Motor neuron (in vitro differentiated cells): ENCODE results near the gene EPC1. TPM values are rescaled to one million over a fixed set of nuclear protein-coding genes. Genes with fewer than 3 reads are reported as not detected.
"Not testable (repeated sequence)": the region's sequence is repeated elsewhere in the genome, so short reads cannot be mapped to it uniquely, and the experiment has no call there.

ENCODE experiments used
- ATAC-seq, 8 experiments: fragments of 200-7000 bp; cut with Tn5 transposase; replicated peaks in 6 of 8; 2 replicates each; pipeline ENCODE4 v1.8.0; 2021; ENCODE audit warnings: mild to moderate bottlenecking in 8 of 8, moderate library complexity in 8 of 8
- H3K27ac ChIP-seq, 2 donors: fragments of 250-450 bp; sonication (Bioruptor Pico); 2 replicates each; pipeline ENCODE4 v1.9.0; 2021; ENCODE audit warnings: antibody characterized with exemption in 2 of 2, mild to moderate bottlenecking in 2 of 2, moderate library complexity in 1 of 2
- H3K4me1 ChIP-seq, 2 donors: fragments of 250-450 bp; sonication (Bioruptor Pico); replicated peaks in 1 of 2; 2 replicates each; pipeline ENCODE4 v1.6.1; 2021; ENCODE audit warnings: antibody characterized with exemption in 2 of 2, mild to moderate bottlenecking in 2 of 2, moderate library complexity in 1 of 2
- H3K4me3 ChIP-seq, 5 donors: fragments of 250-450 bp; sonication (Bioruptor Pico); 2 replicates each; pipeline ENCODE4 v1.9.0; 2021; ENCODE audit warnings: antibody characterized with exemption in 5 of 5, mild to moderate bottlenecking in 5 of 5, moderate library complexity in 4 of 5
- WGBS, 10 experiments: fragments of 450-650 bp; shearing (Covaris generic); methylation state at CpG; one replicate each; pipeline ENCODE4 v1.0.0; 2022; 5-methylcytosine and 5-hydroxymethylcytosine counted together
- in situ Hi-C, 9 experiments: fragments of 400-800 bp; cut with MboI; loops; one replicate each; pipeline ENCODE4 v1.15.0; 2021; ENCODE audit warnings: low sequenced_read_pairs in 9 of 9, low pct_unique_long_range_greater_than_20kb in 2 of 9; ENCODE audit not compliant: unreplicated experiment in 9 of 9
- total RNA-seq, 8 experiments: library from RNA; unstranded; fragments of 300-600 nt; gene quantifications; 2 replicates each; pipeline versions ENCODE4 v1.2.3 to v1.2.4, GENCODE V29; 2022

EPC1 gene
- total RNA-seq, 8 experiments from 2014 or later: 16.8 to 70.9 (median 53.0) TPM

DNA sequence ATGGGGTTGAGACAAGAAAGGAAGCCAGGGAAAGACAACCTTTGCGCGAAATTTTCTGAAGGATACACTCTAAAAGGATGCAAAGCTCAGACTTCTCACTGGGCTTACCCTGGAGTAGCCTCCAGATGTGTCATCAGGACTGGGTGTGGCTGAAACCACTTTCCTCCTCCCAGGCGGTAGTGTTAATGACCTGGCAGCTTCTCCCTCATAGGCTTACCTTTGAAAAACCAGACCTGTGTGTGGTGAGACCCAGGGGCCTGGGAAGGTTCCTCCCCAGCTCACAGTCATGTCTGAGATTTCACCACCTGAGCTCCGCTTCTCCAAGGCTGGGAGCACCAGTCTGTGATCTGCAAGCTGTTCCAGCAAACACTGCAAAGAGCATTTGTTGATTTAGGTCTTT, 93.7 kb downstream of the EPC1 start:
- H3K4me3 ChIP-seq: no peak overlapping the region
- 80 to 100% (median 100%) methylated on average over 1 to 2 of the region's 4 CpGs; no CpG with 5 or more reads in 5 of the 10 experiments for WGBS, 10 experiments
- in situ Hi-C loops: no loop called here
- H3K27ac ChIP-seq: no peak overlapping the region
- H3K4me1 ChIP-seq: no peaks in the 10 kb centered on the region
- peak in 3 of 8 experiments; percentile 87 to 97 (median 94) for ATAC-seq

DNA sequence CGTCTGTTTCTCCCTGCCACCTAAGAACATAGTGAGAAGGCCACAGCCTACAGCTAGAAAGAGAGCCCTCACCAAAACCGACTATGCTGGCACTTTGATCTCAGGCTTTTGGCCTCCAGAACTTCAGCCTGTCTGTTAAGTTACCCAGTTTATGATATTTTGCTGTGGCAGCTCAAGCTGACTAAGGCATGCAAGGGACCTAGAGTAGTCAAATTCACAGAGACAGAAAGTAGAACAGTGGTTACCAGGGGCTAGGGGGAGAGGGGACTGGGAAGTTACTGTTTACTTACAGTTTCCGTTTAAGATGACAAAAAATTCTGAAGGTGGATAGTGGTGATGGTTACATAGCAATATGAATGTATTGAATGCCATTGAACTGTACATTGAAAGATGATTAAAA, 96.5 kb downstream of the EPC1 start:
- H3K4me1 ChIP-seq, H3K27ac ChIP-seq, in situ Hi-C loops, ATAC-seq, H3K4me3 ChIP-seq: not testable (repeated sequence)
- WGBS, 10 experiments: 67 to 100% (median 86%) methylated on average over 1 to 2 of the region's 3 CpGs; no CpG with 5 or more reads in 3 of the 10 experiments

DNA sequence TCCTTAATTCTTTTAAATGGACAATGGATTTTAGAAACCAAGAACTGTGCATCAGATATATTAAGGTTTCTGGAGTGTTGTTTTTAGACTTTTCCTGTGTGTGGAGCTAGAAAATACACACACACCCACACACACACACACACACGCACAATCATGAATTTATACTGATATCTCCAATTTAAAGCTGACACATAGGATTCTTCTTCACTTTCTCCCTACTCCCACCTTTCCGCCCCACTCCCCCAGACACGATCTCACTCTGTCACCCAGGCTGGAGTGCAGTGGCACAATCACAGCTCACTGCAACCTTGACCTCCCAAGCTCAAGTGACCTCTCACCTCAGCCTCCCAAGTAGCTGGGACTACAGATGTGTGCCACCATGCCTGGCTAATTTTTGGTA, 100.3 kb downstream of the EPC1 start:
- ATAC-seq: no peak

DNA sequence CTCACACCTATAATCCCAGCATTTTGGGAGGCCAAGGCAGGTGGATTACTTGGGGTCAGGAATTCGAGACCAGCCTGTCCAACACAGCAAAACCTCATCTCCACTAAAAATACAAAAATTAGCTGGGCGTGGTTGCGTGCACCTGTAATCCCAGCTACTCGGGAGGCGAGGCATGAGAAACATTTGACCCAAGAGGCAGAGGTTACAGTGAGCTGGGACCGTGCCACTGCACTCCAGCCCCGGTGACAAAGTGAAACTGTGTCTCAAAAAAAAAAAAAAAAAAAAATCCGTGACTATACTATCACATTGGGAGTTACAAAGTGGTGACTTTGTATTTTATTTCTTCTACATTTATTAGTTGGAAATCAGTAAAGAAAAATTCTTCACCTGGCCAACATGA, 101.2 kb downstream of the EPC1 start:
- 55 to 100% (median 87%) methylated on average over 3 to 8 of the region's 8 CpGs; no CpG with 5 or more reads in 3 of the 10 experiments for WGBS, 10 experiments
- H3K4me1 ChIP-seq: no peaks in the 10 kb centered on the region
- H3K4me3 ChIP-seq: no peak overlapping the region
- ATAC-seq: no peak
- in situ Hi-C loops: no loop called here
- no peak overlapping the region for H3K27ac ChIP-seq

More for the DNA sequence above, 100.3 kb downstream of the EPC1 start:
- WGBS, 10 experiments: 83 to 100% (median 95%) methylated on average over 1 to 3 of the region's 3 CpGs; no CpG with 5 or more reads in 3 of the 10 experiments
- in situ Hi-C loops: no loop called here
- Histone ChIP-seq H3K4me3 (no peak overlapping the region), H3K27ac (no peak overlapping the region), H3K4me1 (no peaks in the 10 kb centered on the region)

DNA sequence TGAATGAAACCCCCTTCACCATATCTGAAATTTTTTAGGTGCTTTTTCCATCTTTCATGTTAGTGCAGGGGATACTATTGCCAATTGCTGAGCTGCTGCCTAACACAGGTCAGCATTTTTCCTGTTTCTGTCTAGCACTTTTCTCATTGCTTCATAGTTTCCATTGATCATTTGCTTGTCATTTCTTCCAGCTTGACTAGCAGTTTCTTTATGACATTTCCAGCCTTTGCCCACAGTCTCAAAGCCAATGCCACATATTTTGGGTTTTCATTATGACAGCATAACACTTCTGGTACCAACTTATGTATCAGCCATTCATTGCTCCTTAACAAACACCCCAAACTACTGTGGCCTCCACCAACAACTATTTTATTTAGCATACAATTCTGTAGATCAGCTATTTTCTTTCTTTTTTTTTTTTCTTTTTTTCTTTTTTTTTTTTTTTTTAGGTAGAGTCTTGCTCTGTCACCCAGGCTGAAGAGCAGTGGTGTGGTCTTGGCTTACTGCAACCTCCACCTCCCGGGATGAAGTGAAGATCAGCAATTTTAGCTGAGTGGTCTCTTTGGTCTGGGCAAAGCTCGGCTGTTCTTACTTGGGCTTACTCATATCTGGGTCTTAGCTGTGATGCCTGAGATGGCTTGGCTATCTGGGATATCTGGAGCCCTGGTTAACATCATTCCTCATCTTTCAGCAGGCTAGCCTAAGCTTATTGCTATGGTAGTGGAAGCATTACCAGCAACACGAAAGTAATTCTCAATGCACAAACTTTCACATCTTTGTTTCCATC, 102.3 kb downstream of the EPC1 start:
- 34 to 100% (median 89%) methylated on average over 1 to 3 of the region's 3 CpGs for WGBS, 10 experiments
- Histone ChIP-seq H3K4me3 (no peak overlapping the region), H3K4me1 (no peaks in the 10 kb centered on the region), H3K27ac (no peak overlapping the region)
- in situ Hi-C loops: no loop called here
- no peak for ATAC-seq

DNA sequence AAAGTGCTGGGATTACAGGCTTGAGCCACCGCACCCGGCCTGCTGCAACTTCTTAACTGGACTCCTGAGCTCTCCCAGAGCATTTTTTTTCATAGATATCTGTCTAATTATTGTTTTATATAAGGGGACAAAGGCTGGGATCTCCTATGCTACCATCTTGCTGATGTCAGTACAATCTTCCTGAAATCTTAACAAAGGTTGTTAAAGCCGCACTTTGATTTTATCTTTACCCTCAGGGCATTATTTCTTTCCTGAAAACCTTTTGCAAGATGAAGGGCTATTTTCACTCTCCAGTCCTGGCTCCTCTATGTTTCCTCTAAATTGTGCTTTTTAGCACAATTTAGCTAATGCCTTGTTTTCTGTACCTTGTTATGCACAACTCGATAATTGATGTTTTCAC, 102.9 kb downstream of the EPC1 start:
- Histone ChIP-seq H3K27ac (no peak overlapping the region), H3K4me1 (no peaks in the 10 kb centered on the region), H3K4me3 (no peak overlapping the region)
- ATAC-seq: no peak
- WGBS, 10 experiments: 63 to 100% (median 92%) methylated on average over 2 to 4 of the region's 4 CpGs; no CpG with 5 or more reads in 1 of the 10 experiments
- in situ Hi-C loops: no loop called here

DNA sequence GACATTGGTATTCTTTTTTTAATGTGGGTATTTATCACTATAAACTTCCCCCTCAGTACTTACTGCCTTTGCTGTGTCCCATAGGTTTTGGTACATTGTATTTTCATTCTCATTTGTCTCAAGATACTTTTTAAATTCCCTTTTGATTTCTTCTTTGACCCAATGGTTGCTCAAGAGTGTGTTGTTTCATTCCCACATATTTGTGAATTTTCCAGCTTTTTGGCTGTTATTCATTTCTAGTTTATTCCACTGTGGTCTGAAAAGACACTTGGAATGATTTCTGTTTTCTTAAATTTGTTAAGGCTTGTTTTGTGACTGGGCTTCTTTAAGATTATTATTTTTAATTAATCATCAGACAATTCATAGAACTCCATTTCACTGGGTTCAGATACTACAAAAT, 105.0 kb downstream of the EPC1 start:
- H3K4me3 ChIP-seq: no peak overlapping the region
- H3K27ac ChIP-seq: no peak overlapping the region
- in situ Hi-C loops: no loop called here
- ATAC-seq: no peak
- no peaks in the 10 kb centered on the region for H3K4me1 ChIP-seq

DNA sequence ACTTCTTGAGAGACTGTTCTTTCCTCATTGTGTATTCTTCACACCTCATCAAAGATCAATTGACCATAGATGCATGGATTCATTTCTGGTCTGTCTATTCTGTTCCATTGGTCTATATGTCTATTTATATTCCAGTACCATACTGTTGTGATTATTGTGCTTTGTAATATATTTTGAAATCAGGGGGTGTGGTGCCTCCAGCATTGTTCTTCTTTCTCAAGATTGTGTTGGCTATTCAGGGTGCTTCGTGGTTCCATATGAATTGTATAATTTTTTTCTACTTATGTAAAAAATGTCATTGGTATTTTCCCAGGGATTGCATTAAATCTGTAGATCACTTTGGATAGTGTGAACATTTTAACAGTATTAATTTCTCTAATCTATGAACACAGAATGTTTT, 106.5 kb downstream of the EPC1 start:
- 14 to 100% (median 50%) methylated on average over 1 of the region's 1 CpG; no CpG with 5 or more reads in 3 of the 10 experiments for WGBS, 10 experiments
- no peak for ATAC-seq

DNA sequence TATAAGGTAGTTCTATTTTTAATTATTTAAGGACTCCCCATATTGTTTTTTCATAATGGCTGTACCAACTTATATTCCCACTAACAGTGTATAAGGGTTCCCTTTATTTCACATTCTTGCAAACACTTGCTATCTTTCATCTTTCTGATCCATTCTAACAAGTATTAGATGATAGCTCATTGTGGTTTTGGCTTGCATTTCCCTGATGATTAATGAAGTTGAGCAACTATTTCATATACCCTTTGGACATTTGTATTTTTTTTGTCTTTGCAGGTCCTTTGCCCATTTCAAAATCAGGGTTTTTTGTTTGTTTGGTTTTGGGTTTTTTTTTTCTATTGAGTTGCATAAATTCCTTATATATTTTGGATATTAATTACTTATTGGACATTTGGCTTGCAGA, 107.2 kb downstream of the EPC1 start:
- Histone ChIP-seq H3K27ac (no peak overlapping the region), H3K4me1 (no peaks in the 10 kb centered on the region), H3K4me3 (no peak overlapping the region)
- ATAC-seq: no peak
- in situ Hi-C loops: no loop called here

More for the DNA sequence above, 106.5 kb downstream of the EPC1 start:
- in situ Hi-C loops: no loop called here
- H3K4me3 ChIP-seq: no peak overlapping the region
- no peaks in the 10 kb centered on the region for H3K4me1 ChIP-seq
- no peak overlapping the region for H3K27ac ChIP-seq

DNA sequence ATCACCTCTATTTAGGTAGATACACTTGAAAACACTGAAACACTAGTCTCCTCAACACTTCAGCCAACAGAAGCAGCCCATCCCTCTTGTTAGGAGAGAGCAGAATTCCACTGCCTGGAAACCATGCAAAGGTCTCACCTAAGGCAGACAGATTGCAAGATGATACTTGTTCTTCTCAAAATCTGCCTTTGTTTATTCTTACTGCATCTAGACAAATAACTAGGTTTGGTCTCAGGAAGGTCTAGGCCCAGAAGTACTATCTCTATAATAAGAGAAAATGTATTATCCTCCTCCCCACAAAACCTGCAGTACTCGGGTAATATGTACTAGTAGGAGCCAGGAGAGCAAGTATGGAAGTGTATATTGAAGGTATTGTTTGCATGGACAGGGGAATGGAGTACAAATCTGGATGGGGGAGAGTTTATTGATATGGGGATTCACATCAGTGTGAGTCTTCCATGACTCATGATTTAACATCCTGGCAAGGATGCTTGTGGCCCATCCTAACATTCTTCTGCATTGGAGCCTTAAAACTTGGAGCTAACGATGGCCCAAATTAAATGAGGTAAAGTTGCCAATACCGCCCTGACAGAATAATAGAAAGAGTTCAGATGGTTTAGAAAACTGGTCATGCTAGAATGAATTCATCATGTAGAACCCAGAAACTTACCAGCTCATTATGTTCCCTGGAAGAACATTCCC, 109.2 kb downstream of the EPC1 start:
- WGBS, 10 experiments: 7 to 97% (median 75%) methylated on average over 1 to 3 of the region's 3 CpGs; no CpG with 5 or more reads in 1 of the 10 experiments
- no peak overlapping the region for H3K4me3 ChIP-seq
- H3K4me1 ChIP-seq: no peaks in the 10 kb centered on the region
- no peak overlapping the region for H3K27ac ChIP-seq
- ATAC-seq: peak in 2 of 8 experiments; percentile 33 to 42
- in situ Hi-C loops: no loop called here

DNA sequence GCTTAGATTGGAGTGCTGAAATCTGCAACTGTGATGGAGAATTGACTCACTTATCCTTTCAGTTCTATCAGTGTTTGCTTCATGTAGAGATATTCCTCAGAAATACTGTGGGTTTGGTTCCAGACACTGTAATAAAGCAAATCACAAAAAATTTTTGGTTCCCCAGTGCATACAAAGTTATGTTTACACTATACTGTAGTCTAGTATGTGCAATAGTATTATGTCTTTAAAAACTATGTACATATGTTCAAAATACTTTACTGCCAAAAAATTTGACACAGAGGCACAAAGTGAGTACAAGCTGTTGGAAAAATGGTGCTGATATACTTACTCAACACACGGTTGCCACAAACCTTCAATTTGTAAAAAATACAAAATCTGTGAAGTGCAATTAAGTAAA, 112.5 kb downstream of the EPC1 start:
- Histone ChIP-seq H3K27ac (no peak overlapping the region), H3K4me3 (no peak overlapping the region), H3K4me1 (no peaks in the 10 kb centered on the region)
- 0 to 100% (median 82%) methylated on average over 1 of the region's 1 CpG; no CpG with 5 or more reads in 4 of the 10 experiments for WGBS, 10 experiments
- in situ Hi-C loops: no loop called here
- ATAC-seq: no peak

DNA sequence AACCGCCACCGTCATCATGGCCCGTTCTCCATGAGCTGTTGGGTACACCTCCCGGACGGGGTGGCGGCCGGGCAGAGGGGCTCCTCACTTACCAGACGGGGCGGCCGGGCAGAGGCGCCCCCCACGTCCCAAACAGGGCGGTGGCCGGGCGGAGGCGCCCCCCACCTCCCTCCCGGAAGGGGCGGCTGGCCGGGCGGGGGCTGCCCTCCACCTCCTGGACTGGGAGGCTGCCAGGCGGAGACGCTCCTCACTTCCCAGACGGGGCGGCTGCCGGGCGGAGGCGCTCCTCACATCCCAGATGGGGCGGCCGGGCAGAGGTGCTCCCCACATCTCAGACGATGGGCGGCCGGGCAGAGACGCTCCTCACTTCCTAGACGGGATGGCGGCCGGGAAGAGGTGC, 113.6 kb downstream of the EPC1 start:
- ATAC-seq, in situ Hi-C loops, H3K4me3 ChIP-seq, H3K4me1 ChIP-seq, H3K27ac ChIP-seq: not testable (repeated sequence)
- WGBS, 10 experiments: no CpG with 5 or more reads among the region's 36 CpGs

DNA sequence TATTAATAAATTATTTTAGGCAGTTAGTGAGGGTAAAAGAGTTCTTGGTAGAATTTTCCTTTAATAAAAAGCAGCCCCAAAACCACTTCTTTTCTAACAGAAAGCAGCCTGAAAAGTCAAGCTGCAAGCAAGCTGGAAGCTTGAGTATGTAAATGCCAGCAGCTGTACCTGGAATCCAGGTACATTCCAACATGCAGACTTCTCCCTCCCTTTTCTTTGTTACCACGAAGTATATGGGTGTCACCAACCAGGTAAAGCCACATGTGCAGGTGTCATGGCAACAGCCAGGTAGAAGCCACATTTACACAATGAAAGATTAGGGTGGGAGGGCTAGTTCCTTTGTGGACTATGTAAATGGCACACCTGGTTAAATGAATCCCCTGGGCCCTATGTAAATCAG, 114.6 kb downstream of the EPC1 start:
- in situ Hi-C loops: no loop called here
- 0 to 50% (median 30%) methylated on average over 1 of the region's 1 CpG; no CpG with 5 or more reads in 5 of the 10 experiments for WGBS, 10 experiments
- H3K4me3 ChIP-seq: no peak overlapping the region
- H3K4me1 ChIP-seq: no peaks in the 10 kb centered on the region
- H3K27ac ChIP-seq: no peak overlapping the region
- ATAC-seq: no peak
